ENCODE measurements around the gene TMEM120B.

The TMEM120B gene

GRCh38 chr12:121725423-121725822 is 12.9 kb downstream of the TMEM120B start:
- Histone ChIP-seq H3K27me3 (ENCODE audit: insufficient read depth, low read depth) (no peaks in the 10 kb centered on the region), H3K79me2 (ENCODE audit: insufficient read depth, low read depth) (no peaks in the 10 kb centered on the region), H2AFZ (ENCODE audit: low read depth) (no peak overlapping the region), H4K20me1 (ENCODE audit: insufficient read depth) (no peaks in the 10 kb centered on the region), H3K4me1 (ENCODE audit: low read depth, poor library complexity, severe bottlenecking) (no peaks in the 10 kb centered on the region), H3K4me3 (IDR thresholded peaks at IDR 0.05; ENCODE audit: insufficient read depth, low read depth, low read length) (no peak overlapping the region), H3K36me3 (ENCODE audit: insufficient read depth) (no peaks in the 10 kb centered on the region), H3K4me2 (no peak overlapping the region), H3K9ac (no peak overlapping the region), H3K27ac (no peak overlapping the region)
- no peak for TF ChIP-seq CTCF (conservative IDR thresholded peaks at IDR 0.05; ENCODE audit: low read depth, low read length)

GRCh38 chr12:121729021-121729420 is 16.5 kb downstream of the TMEM120B start:
- no peak overlapping the region for H3K27ac ChIP-seq
- no peaks in the 10 kb centered on the region for H3K36me3 ChIP-seq (ENCODE audit: insufficient read depth)
- H3K79me2 ChIP-seq (ENCODE audit: insufficient read depth, low read depth) = no peaks in the 10 kb centered on the region
- H3K4me2 ChIP-seq = no peak overlapping the region
- H2AFZ ChIP-seq (ENCODE audit: low read depth) = no peak overlapping the region
- no peak overlapping the region for H3K4me3 ChIP-seq (IDR thresholded peaks at IDR 0.05; ENCODE audit: insufficient read depth, low read depth, low read length)
- no peaks in the 10 kb centered on the region for H3K27me3 ChIP-seq (ENCODE audit: insufficient read depth, low read depth)
- H4K20me1 ChIP-seq (ENCODE audit: insufficient read depth) = no peaks in the 10 kb centered on the region
- TF ChIP-seq CTCF (conservative IDR thresholded peaks at IDR 0.05; ENCODE audit: low read depth, low read length) = no peak
- no peaks in the 10 kb centered on the region for H3K4me1 ChIP-seq (ENCODE audit: low read depth, poor library complexity, severe bottlenecking)
- H3K9ac ChIP-seq = no peak overlapping the region

GRCh38 chr12:121731473-121731872 is 18.9 kb downstream of the TMEM120B start:
- H3K27me3 ChIP-seq (ENCODE audit: insufficient read depth, low read depth) = no peaks in the 10 kb centered on the region
- no peak overlapping the region for H3K4me2 ChIP-seq
- H3K27ac ChIP-seq = no peak overlapping the region
- H3K36me3 ChIP-seq (ENCODE audit: insufficient read depth) = no peaks in the 10 kb centered on the region
- no peak overlapping the region for H2AFZ ChIP-seq (ENCODE audit: low read depth)
- H3K4me3 ChIP-seq (IDR thresholded peaks at IDR 0.05; ENCODE audit: insufficient read depth, low read depth, low read length) = no peak overlapping the region
- H3K9ac ChIP-seq = no peak overlapping the region
- no peak for TF ChIP-seq CTCF (conservative IDR thresholded peaks at IDR 0.05; ENCODE audit: low read depth, low read length)
- H3K79me2 ChIP-seq (ENCODE audit: insufficient read depth, low read depth) = no peaks in the 10 kb centered on the region
- no peaks in the 10 kb centered on the region for H3K4me1 ChIP-seq (ENCODE audit: low read depth, poor library complexity, severe bottlenecking)
- no peaks in the 10 kb centered on the region for H4K20me1 ChIP-seq (ENCODE audit: insufficient read depth)

DNA sequence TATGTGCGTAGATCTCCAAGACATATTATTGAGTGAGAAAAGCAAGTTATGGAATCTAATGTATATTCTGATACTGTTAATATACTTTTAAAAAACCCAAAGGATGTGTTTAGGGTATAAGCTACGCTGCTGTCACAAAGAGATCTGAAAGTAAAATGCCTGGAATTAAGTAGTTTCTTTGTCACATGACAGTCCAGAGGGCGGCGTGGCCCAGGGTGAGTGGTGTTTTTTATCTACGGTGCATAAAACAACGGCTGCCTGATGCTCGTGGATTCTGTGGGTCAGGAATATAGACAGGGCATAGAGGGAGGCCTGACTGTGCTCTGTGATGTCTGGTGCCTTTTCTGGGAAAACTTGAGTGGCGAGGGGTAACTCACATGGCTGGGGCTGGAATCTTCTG is 21.3 kb downstream of the TMEM120B start:
- Histone ChIP-seq H4K20me1 (ENCODE audit: insufficient read depth) (no peaks in the 10 kb centered on the region), H3K4me2 (no peak overlapping the region), H3K27me3 (ENCODE audit: insufficient read depth, low read depth) (no peaks in the 10 kb centered on the region), H3K4me3 (IDR thresholded peaks at IDR 0.05; ENCODE audit: insufficient read depth, low read depth, low read length) (no peak overlapping the region), H3K36me3 (ENCODE audit: insufficient read depth) (no peaks in the 10 kb centered on the region), H3K79me2 (ENCODE audit: insufficient read depth, low read depth) (no peaks in the 10 kb centered on the region), H3K4me1 (ENCODE audit: low read depth, poor library complexity, severe bottlenecking) (no peaks in the 10 kb centered on the region), H3K27ac (no peak overlapping the region), H3K9ac (no peak overlapping the region), H2AFZ (ENCODE audit: low read depth) (no peak overlapping the region)
- no peak for TF ChIP-seq CTCF (conservative IDR thresholded peaks at IDR 0.05; ENCODE audit: low read depth, low read length)

All from KMS-11 (cell line).